ENCODE measurements around the gene ERAP2.

- TF ChIP-seq CTCF (IDR thresholded peaks at IDR 0.05) (no peak), POLR2A (IDR thresholded peaks at IDR 0.05) (no peak), POLR2AphosphoS5 (IDR thresholded peaks at IDR 0.05; ENCODE audit: insufficient read depth in 1 of 2, low read depth in 1 of 2) (no peak)
Observed at GRCh38 chr5:96903300-96903699, 27.0 kb downstream of the ERAP2 start.
